Activated CD8-positive, alpha-beta memory T cell treated with anti-CD3 and anti-CD28 coated beads, Interleukin-2, amount 10 ng/mL, durations not matched to agents 7 days and 5 days (primary cell): ENCODE measurements around the gene GLB1L2. TPM values are rescaled to one million over a fixed set of nuclear protein-coding genes. Genes with fewer than 3 reads are reported as not detected.

ENCODE experiments used
- ATAC-seq: fragments of 150-1000 bp; cut with Tn5 transposase; one replicate; pipeline ENCODE4 v1.10.0; 2021; ENCODE audit warnings: moderate library complexity
- CTCF ChIA-PET: fragments of 350-600 bp; sonication (Branson Sonifier 250); formaldehyde crosslinking; loops from one replicate; lab custom pipeline; 2021; ENCODE audit warnings: antibody characterized with exemption; lab: Charles Lee
- DNase-seq: peaks from one replicate; pipeline ENCODE4 v3.0.0-alpha.2; 2020
- H3K27ac Mint-ChIP-seq: one replicate; pipeline ENCODE4 v1.8.0; 2021; ENCODE audit warnings: mild to moderate bottlenecking, mixed read lengths
- H3K27me3 Mint-ChIP-seq: one replicate; pipeline ENCODE4 v1.8.0; 2021; ENCODE audit warnings: mixed read lengths
- H3K36me3 Mint-ChIP-seq: one replicate; pipeline ENCODE4 v1.8.0; 2021; ENCODE audit warnings: mild to moderate bottlenecking, mixed read lengths
- H3K4me1 Mint-ChIP-seq: one replicate; pipeline ENCODE4 v1.8.0; 2021; ENCODE audit warnings: mixed read lengths
- H3K4me3 Mint-ChIP-seq: one replicate; pipeline ENCODE4 v1.8.0; 2021; ENCODE audit warnings: mild to moderate bottlenecking, moderate library complexity, mixed read lengths
- H3K9me3 Mint-ChIP-seq: one replicate; pipeline ENCODE4 v1.8.0; 2022; ENCODE audit warnings: low read depth, mixed read lengths
- total RNA-seq, 2 experiments: library from RNA; stranded (reverse); gene quantifications; one replicate each; pipeline ENCODE4 v1.2.3, GENCODE V29; 2021

Gene GLB1L2
- total RNA-seq, 2 experiments from 2014 or later = 1.3 to 2.0 TPM

- Mint-ChIP-seq H3K27me3 (no peaks in the 10 kb centered on the region), H3K4me3 (no peak overlapping the region), H3K4me1 (peaks cover 20% of the 10 kb centered on the region), H3K36me3 (no peaks in the 10 kb centered on the region), H3K27ac (no peak overlapping the region), H3K9me3 (no peaks in the 10 kb centered on the region)
- DNase-seq (peak; percentile 36), ATAC-seq (no peak)
- CTCF ChIA-PET = no interaction called here
Measured at GRCh38 chr11:134346101-134346975, 14.6 kb downstream of the GLB1L2 start.

- Mint-ChIP-seq H3K9me3 (no peaks in the 10 kb centered on the region), H3K27ac (no peak overlapping the region), H3K4me1 (peaks cover 20% of the 10 kb centered on the region), H3K4me3 (no peak overlapping the region), H3K36me3 (no peaks in the 10 kb centered on the region), H3K27me3 (no peaks in the 10 kb centered on the region)
- DNase-seq (no peak), ATAC-seq (no peak)
- CTCF ChIA-PET = no interaction called here
Measured at GRCh38 chr11:134346976-134347350, 15.2 kb downstream of the GLB1L2 start.

- CTCF ChIA-PET = no interaction called here
Measured at GRCh38 chr11:134347441-134347840, 15.7 kb downstream of the GLB1L2 start.

GRCh38 chr11:134349109-134349801 is 17.5 kb downstream of the GLB1L2 start:
- no peak for DNase-seq
- H3K4me3 Mint-ChIP-seq = no peak overlapping the region

More at GRCh38 chr11:134347441-134347840, 15.7 kb downstream of the GLB1L2 start:
- H3K9me3 Mint-ChIP-seq = no peaks in the 10 kb centered on the region
- H3K4me1 Mint-ChIP-seq = peaks cover 20% of the 10 kb centered on the region
- H3K36me3 Mint-ChIP-seq = no peaks in the 10 kb centered on the region
- no peak overlapping the region for H3K4me3 Mint-ChIP-seq
- H3K27ac Mint-ChIP-seq = no peak overlapping the region
- DNase-seq (peak; percentile 23), ATAC-seq (no peak)
- no peaks in the 10 kb centered on the region for H3K27me3 Mint-ChIP-seq

GRCh38 chr11:134349802-134350355 is 18.1 kb downstream of the GLB1L2 start:
- DNase-seq (no peak), ATAC-seq (no peak)
- CTCF ChIA-PET = interaction anchor here (1.3 to 1.6 kb wide), 2 partner anchors 10 to 74 kb away, joined by 4 read pairs; partner anchors contain the start of gene GLB1L3
- H3K9me3 Mint-ChIP-seq = no peaks in the 10 kb centered on the region
- H3K4me1 Mint-ChIP-seq = peaks cover 20% of the 10 kb centered on the region
- no peak overlapping the region for H3K4me3 Mint-ChIP-seq
- H3K27me3 Mint-ChIP-seq = peaks cover 4% of the 10 kb centered on the region
- no peaks in the 10 kb centered on the region for H3K36me3 Mint-ChIP-seq
- peak overlapping the region; percentile 18 for H3K27ac Mint-ChIP-seq

More at GRCh38 chr11:134349109-134349801, 17.5 kb downstream of the GLB1L2 start:
- Mint-ChIP-seq H3K9me3 (no peaks in the 10 kb centered on the region), H3K27ac (peak overlapping the region; percentile 18), H3K4me1 (peaks cover 20% of the 10 kb centered on the region), H3K36me3 (no peaks in the 10 kb centered on the region), H3K27me3 (peaks cover 2% of the 10 kb centered on the region)
- ATAC-seq = peak; percentile 68
- CTCF ChIA-PET = interaction anchor here (1.3 to 1.6 kb wide), 2 partner anchors 11 to 73 kb away, joined by 4 read pairs; partner anchors contain the start of gene GLB1L3

GRCh38 chr11:134350381-134350780 is 18.6 kb downstream of the GLB1L2 start:
- peak overlapping the region; percentile 35 for H3K27ac Mint-ChIP-seq
- peaks cover 20% of the 10 kb centered on the region for H3K4me1 Mint-ChIP-seq
- H3K27me3 Mint-ChIP-seq = peaks cover 6% of the 10 kb centered on the region
- DNase-seq (no peak), ATAC-seq (no peak)
- H3K36me3 Mint-ChIP-seq = no peaks in the 10 kb centered on the region
- no peaks in the 10 kb centered on the region for H3K9me3 Mint-ChIP-seq
- no peak overlapping the region for H3K4me3 Mint-ChIP-seq
- CTCF ChIA-PET = interaction anchor here (1.6 kb wide), 1 partner anchor 74 kb away, joined by 4 read pairs; the partner anchor contains the start of gene GLB1L3

- ATAC-seq = no peak
- Mint-ChIP-seq H3K4me1 (peaks cover 20% of the 10 kb centered on the region), H3K27me3 (peaks cover 6% of the 10 kb centered on the region), H3K36me3 (no peaks in the 10 kb centered on the region), H3K4me3 (no peak overlapping the region), H3K27ac (no peak overlapping the region), H3K9me3 (no peaks in the 10 kb centered on the region)
- CTCF ChIA-PET = interaction anchor here (0.8 kb wide), 1 partner anchor 213 kb away, joined by 3 read pairs; no protein-coding TSS in a partner anchor
- no peak for DNase-seq
Measured at GRCh38 chr11:134352111-134352510, 20.3 kb downstream of the GLB1L2 start.

GRCh38 chr11:134355136-134355535 is 23.3 kb downstream of the GLB1L2 start:
- peaks cover 13% of the 10 kb centered on the region for H3K4me1 Mint-ChIP-seq
- CTCF ChIA-PET = interaction anchor here (1.0 to 1.2 kb wide), 2 partner anchors 79 to 513 kb away, joined by 3 read pairs; partner anchors contain the start of gene GLB1L3

GRCh38 chr11:134355656-134356055 is 23.9 kb downstream of the GLB1L2 start:
- no peak overlapping the region for H3K27ac Mint-ChIP-seq
- H3K4me3 Mint-ChIP-seq = no peak overlapping the region
- H3K36me3 Mint-ChIP-seq = no peaks in the 10 kb centered on the region
- H3K4me1 Mint-ChIP-seq = peaks cover 12% of the 10 kb centered on the region
- CTCF ChIA-PET = no interaction called here
- no peak for DNase-seq
- ATAC-seq = no peak
- no peaks in the 10 kb centered on the region for H3K9me3 Mint-ChIP-seq
- peaks cover 6% of the 10 kb centered on the region for H3K27me3 Mint-ChIP-seq

More at GRCh38 chr11:134355136-134355535, 23.3 kb downstream of the GLB1L2 start:
- Mint-ChIP-seq H3K4me3 (no peak overlapping the region), H3K36me3 (no peaks in the 10 kb centered on the region), H3K27me3 (peaks cover 6% of the 10 kb centered on the region), H3K27ac (no peak overlapping the region), H3K9me3 (no peaks in the 10 kb centered on the region)
- DNase-seq = no peak
- ATAC-seq = no peak

GRCh38 chr11:134356656-134357544 is 25.1 kb downstream of the GLB1L2 start:
- H3K4me1 Mint-ChIP-seq = peaks cover 12% of the 10 kb centered on the region
- no peaks in the 10 kb centered on the region for H3K9me3 Mint-ChIP-seq
- CTCF ChIA-PET = interaction anchor here (1.2 kb wide), 1 partner anchor 16 kb away, joined by 3 read pairs; no protein-coding TSS in a partner anchor
- H3K27ac Mint-ChIP-seq = no peak overlapping the region
- H3K4me3 Mint-ChIP-seq = no peak overlapping the region
- H3K27me3 Mint-ChIP-seq = peaks cover 8% of the 10 kb centered on the region
- no peaks in the 10 kb centered on the region for H3K36me3 Mint-ChIP-seq
- DNase-seq (no peak), ATAC-seq (no peak)

GRCh38 chr11:134357545-134357839 is 25.7 kb downstream of the GLB1L2 start:
- H3K27ac Mint-ChIP-seq = no peak overlapping the region
- H3K4me1 Mint-ChIP-seq = peaks cover 14% of the 10 kb centered on the region
- ATAC-seq (no peak), DNase-seq (no peak)
- H3K4me3 Mint-ChIP-seq = no peak overlapping the region
- CTCF ChIA-PET = interaction anchor here (1.2 kb wide), 1 partner anchor 16 kb away, joined by 3 read pairs; no protein-coding TSS in a partner anchor
- H3K27me3 Mint-ChIP-seq = peaks cover 10% of the 10 kb centered on the region
- H3K36me3 Mint-ChIP-seq = no peaks in the 10 kb centered on the region
- H3K9me3 Mint-ChIP-seq = no peaks in the 10 kb centered on the region

GRCh38 chr11:134358165-134358855 is 26.5 kb downstream of the GLB1L2 start:
- no peak for ATAC-seq
- Mint-ChIP-seq H3K27me3 (peaks cover 10% of the 10 kb centered on the region), H3K27ac (no peak overlapping the region), H3K36me3 (no peaks in the 10 kb centered on the region), H3K4me3 (no peak overlapping the region), H3K9me3 (no peaks in the 10 kb centered on the region), H3K4me1 (peaks cover 14% of the 10 kb centered on the region)
- no peak for DNase-seq
- CTCF ChIA-PET = no interaction called here
